Psoas muscle (tissue), 8 donors: Measurements from ENCODE around the gene ME3. TPM values are rescaled to one million over a fixed set of nuclear protein-coding genes. Genes with fewer than 3 reads are reported as not detected.

Source experiments
- ATAC-seq, 4 donors: fragments of 200-7000 bp; cut with Tn5 transposase; one replicate each; pipeline ENCODE4 v1.9.1; 2020; ENCODE audit warnings: moderate library complexity in 3 of 4, mild to moderate bottlenecking in 2 of 4
- DNase-seq, 2 donors: peaks; one replicate each; pipeline ENCODE4 v3.0.0-alpha.2; 2020
- H3K27ac ChIP-seq: fragments of 200-600 bp; one replicate; pipeline ENCODE4 v1.8.0; 2022
- H3K27me3 ChIP-seq, 3 donors: fragments of 200-600 bp in 1 of 3; one replicate each; pipeline versions ENCODE4 v1.6.1 to v1.8.0; 2013 to 2022; ENCODE audit warnings: low read length in 2 of 3, mild to moderate bottlenecking in 2 of 3, moderate library complexity in 1 of 3; ENCODE audit not compliant: insufficient read depth in 3 of 3
- H3K36me3 ChIP-seq, 2 donors: fragments of 200-600 bp in 1 of 2; one replicate each; pipeline versions ENCODE4 v1.6.1 to v1.8.0; 2013 to 2022; ENCODE audit warnings: low read depth in 1 of 2, mild to moderate bottlenecking in 1 of 2, moderate library complexity in 1 of 2; ENCODE audit not compliant: insufficient read depth in 1 of 2
- H3K4me1 ChIP-seq: fragments of 200-600 bp; one replicate; pipeline ENCODE4 v1.8.0; 2022
- H3K4me3 ChIP-seq: fragments of 200-600 bp; one replicate; pipeline ENCODE4 v1.8.0; 2022; ENCODE audit warnings: mild to moderate bottlenecking
- H3K9me3 ChIP-seq: fragments of 200-600 bp; one replicate; pipeline ENCODE4 v1.8.0; 2022
- WGBS, 3 donors: extraction: QIAGEN DNeasy Blood & Tissue Kit; methylation state at CpG; one replicate each; pipeline versions ENCODE4 v1.1.6 to v1.1.7; 2013; 5-methylcytosine and 5-hydroxymethylcytosine counted together
- intact Hi-C, 2 donors: fragments of 100-400 bp; cut with DNase I; formaldehyde crosslinking; loops; one replicate each; pipeline versions ENCODE4 v1.11.0 to v1.14.2; 2022
- polyA plus RNA-seq, 3 donors: library from polyadenylated mRNA; stranded (reverse); fragments of 200-250 nt; gene quantifications; one replicate each; pipeline ENCODE4 v1.2.3, GENCODE V29; 2013
- total RNA-seq, 4 donors: library from RNA; stranded (reverse); fragmentation: NEBNext Ultra II Directional in 2 of 4; extraction: Animal tissue kit (Norgen Biotek cat#: 25700) in 2 of 4; gene quantifications; one replicate each; pipeline versions ENCODE4 v1.2.1 to v1.2.4, GENCODE V29; 2021 to 2023
- TF ChIP-seq, protein P1 (sequence below): fragments of 200-600 bp; IDR thresholded peaks from one replicate; pipeline ENCODE4 v1.8.0; 2022; ENCODE audit warnings: antibody characterized with exemption
- donor health status: healthy with polysubstance abuse.
- donor health status: DM: no; HTN: no; CAD: no; lungs with moderate emphysema.
- donor health status: Bipolar disorder and iron deficiency.
- donor health status: healthy.
- donor health status: DM: yes; HTN: yes; CAD: no.
- donor health status: DM: no; HTN: no; CAD: no.
- donor health status: DM: no; HTN: no; CAD: no.
- donor health status: DM: yes; HTN: yes; CAD: no.

Gene ME3
- total and polyA plus RNA-seq, 7 donors: 5.1 to 19.5 (median 11.2) TPM

DNA sequence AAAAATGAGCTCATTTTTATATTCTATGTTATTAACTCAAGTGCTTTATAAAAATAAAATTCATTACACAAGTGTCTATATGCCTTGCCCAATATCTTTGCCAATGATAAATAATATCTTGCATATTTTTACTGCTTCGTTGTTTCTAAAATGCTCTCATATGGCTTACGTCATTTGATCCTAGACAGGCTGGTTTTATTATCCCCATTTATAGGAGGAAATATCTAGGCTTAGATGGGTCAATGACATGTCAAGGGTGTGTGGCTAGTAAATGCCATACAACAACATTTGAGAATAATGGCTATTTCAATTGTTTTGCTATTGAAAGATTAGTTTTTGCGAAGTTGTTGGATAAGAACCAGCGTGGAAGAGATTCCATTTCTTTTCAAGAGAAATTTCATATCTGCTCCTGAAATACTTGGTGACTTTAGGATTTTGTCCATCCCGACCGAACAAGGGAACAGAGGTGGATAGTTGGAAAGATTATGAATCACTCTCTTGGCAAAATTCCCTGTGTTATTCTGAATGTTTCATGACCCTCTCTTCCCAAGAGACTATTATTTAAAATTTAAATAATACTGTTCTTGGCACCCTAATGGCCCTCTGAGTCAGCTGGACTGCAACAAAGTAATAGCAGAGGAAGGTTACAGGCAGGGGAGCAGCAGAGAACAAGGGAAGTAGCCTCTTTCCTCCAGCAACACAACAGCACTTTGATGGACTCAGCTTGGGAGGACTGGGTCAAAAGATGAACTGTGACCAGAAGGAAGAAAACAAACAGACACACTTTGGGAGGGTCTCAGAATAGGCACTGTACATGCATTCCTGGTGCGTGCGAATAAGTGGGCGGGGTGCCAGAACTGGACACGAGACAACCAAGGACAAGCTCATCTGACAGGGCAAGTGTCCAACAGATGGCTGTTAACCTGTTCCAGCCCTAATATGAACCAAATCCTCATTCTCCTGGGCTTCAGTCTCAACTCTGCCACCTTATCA is 94.5 kb downstream of the ME3 start:
- Histone ChIP-seq H3K27me3 (no peaks in the 10 kb centered on the region), H3K4me3 (no peak overlapping the region), H3K9me3 (no peaks in the 10 kb centered on the region), H3K36me3 (no peaks in the 10 kb centered on the region), H3K4me1 (peaks cover 34% of the 10 kb centered on the region), H3K27ac (no peak overlapping the region)
- DNase-seq (peak; percentile 67 to 73), ATAC-seq (peak; percentile 52 to 81 (median 76))
- TF ChIP-seq, protein P1, sequence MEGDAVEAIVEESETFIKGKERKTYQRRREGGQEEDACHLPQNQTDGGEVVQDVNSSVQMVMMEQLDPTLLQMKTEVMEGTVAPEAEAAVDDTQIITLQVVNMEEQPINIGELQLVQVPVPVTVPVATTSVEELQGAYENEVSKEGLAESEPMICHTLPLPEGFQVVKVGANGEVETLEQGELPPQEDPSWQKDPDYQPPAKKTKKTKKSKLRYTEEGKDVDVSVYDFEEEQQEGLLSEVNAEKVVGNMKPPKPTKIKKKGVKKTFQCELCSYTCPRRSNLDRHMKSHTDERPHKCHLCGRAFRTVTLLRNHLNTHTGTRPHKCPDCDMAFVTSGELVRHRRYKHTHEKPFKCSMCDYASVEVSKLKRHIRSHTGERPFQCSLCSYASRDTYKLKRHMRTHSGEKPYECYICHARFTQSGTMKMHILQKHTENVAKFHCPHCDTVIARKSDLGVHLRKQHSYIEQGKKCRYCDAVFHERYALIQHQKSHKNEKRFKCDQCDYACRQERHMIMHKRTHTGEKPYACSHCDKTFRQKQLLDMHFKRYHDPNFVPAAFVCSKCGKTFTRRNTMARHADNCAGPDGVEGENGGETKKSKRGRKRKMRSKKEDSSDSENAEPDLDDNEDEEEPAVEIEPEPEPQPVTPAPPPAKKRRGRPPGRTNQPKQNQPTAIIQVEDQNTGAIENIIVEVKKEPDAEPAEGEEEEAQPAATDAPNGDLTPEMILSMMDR: no peak
- 32 to 40% (median 37%) methylated on average over 10 of the region's 10 CpGs for WGBS, 3 donors
- intact Hi-C loops: no loop called here

DNA sequence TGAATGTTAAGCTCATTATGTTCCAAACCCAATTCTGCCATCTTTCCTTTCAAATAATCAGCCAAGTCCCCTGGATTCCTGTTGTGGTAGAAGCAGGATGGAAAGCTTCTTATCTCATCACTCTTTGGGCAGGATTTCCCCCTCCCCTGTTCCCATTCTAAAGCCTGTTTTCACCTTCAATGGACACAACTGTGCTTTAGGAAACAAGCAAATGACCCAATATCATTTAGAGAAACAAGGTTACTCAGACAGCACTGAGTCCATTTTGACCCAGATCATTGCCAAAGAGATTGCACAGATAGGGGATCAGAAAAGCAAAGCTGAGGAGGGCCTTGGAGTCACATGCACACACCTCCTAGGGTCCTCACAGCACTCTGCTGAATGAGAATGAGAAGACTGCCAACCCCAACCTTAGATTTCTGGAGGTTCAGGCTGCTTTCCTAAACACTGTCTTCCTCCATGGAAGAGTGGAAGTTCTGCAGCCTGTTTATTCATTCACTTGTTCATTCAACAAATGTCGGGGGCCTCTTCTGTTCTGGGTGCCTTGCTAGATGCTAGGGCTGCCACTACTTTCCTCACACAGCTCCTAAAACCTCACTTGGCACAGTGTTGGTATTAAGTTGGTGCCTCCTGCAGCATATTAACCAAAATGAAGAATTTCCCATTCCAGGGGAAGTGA is 95.3 kb downstream of the ME3 start:
- Histone ChIP-seq H3K27ac (no peak overlapping the region), H3K4me3 (no peak overlapping the region), H3K4me1 (peaks cover 34% of the 10 kb centered on the region), H3K36me3 (no peaks in the 10 kb centered on the region), H3K27me3 (no peaks in the 10 kb centered on the region), H3K9me3 (no peaks in the 10 kb centered on the region)
- TF ChIP-seq, protein P1: no peak
- no peak for DNase-seq
- WGBS, 3 donors: 92 to 96% (median 93%) methylated on average over 1 of the region's 1 CpG
- intact Hi-C loops: no loop called here
- ATAC-seq: no peak

DNA sequence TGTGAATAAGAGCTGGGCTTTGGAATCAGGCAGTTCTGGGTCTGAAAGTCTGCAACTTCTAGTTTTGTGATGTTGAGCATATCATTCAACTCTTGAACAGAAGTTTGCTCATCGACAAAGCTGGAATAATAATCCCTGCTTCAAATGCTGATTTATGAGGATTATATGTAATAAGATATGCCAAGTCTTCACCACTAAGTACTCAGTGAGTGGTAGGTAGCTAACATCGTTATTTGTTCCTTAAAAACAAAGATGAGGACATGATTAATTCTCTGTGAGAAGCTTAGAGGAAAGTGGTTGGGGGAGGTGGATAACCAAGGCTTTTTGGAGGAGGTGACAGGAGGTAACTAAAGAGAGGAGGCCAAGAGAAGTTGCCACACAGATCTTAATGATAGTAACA is 96.5 kb downstream of the ME3 start:
- intact Hi-C loops: no loop called here
- no peaks in the 10 kb centered on the region for H3K9me3 ChIP-seq

DNA sequence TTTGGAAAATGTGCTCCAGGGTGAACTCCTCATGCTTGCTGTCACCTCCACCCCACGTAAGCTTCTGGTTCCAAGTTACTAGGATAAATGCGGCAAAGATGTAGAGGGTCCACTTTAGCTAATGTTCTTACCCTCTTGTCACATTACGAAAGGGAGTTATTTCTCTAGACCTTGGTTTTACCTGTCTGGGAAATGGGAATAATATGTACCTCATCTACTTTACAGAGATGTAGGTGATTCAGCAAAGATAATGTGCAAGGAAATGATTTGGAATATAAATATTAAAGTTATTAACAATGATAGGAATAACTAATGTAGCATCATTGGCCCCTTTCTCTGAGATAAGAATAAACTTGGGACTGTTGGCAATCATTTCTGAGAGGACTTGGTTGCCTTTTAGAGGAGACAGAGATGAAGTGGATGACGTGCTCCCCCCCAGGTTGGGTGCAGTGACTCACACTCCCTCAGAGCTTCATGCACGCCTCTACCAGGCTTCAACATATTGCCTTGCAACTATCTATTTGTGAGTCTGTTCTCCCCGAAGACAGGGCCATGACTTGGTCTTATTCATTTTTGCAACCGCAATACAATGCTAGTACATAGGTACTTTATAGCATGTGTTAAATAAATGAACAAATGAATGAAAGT is 97.1 kb downstream of the ME3 start:
- intact Hi-C loops: no loop called here
- H3K27me3 ChIP-seq: no peaks in the 10 kb centered on the region
- no peaks in the 10 kb centered on the region for H3K36me3 ChIP-seq
- ATAC-seq (no peak), DNase-seq (no peak)
- H3K4me1 ChIP-seq: peaks cover 28% of the 10 kb centered on the region
- WGBS, 3 donors: 94 to 98% (median 97%) methylated on average over 3 to 7 of the region's 7 CpGs
- TF ChIP-seq, protein P1: no peak
- H3K27ac ChIP-seq: no peak overlapping the region
- H3K4me3 ChIP-seq: no peak overlapping the region
- no peaks in the 10 kb centered on the region for H3K9me3 ChIP-seq

More for the DNA sequence above, 96.5 kb downstream of the ME3 start:
- H3K4me1 ChIP-seq: peaks cover 34% of the 10 kb centered on the region
- H3K4me3 ChIP-seq: no peak overlapping the region
- ATAC-seq (no peak), DNase-seq (no peak)
- WGBS, 3 donors: 43 to 68% (median 44%) methylated on average over 2 of the region's 2 CpGs
- no peak overlapping the region for H3K27ac ChIP-seq
- TF ChIP-seq, protein P1: no peak
- H3K36me3 ChIP-seq: no peaks in the 10 kb centered on the region
- H3K27me3 ChIP-seq: no peaks in the 10 kb centered on the region
